GM18858 (cell line): ENCODE data around the gene FAT4.

Experiments used
- ATAC-seq: cut with Tn5 transposase; IDR thresholded peaks from one replicate; pipeline ENCODE4 v1.9.1; 2021; ENCODE audit not compliant: unreplicated experiment

The FAT4 gene

DNA sequence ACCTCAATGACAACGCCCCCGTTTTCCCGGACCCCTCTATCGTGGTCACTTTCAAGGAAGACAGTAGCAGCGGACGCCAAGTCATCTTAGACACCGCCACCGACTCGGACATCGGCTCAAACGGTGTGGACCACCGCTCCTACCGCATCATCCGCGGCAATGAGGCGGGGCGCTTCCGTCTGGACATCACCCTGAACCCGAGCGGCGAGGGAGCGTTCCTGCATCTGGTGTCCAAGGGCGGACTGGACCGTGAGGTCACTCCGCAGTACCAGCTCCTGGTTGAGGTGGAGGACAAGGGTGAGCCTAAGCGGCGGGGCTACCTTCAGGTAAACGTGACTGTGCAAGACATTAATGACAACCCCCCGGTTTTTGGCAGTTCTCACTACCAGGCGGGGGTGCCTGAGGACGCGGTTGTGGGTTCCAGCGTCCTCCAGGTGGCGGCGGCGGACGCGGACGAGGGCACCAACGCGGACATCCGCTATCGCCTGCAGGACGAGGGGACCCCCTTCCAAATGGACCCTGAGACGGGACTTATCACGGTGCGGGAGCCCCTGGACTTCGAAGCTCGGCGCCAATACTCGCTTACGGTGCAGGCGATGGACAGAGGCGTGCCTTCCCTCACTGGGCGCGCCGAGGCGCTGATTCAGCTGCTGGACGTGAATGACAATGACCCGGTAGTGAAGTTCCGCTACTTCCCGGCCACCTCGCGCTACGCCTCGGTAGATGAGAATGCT, 2.2 kb downstream of the FAT4 start:
- ATAC-seq = no peak

DNA sequence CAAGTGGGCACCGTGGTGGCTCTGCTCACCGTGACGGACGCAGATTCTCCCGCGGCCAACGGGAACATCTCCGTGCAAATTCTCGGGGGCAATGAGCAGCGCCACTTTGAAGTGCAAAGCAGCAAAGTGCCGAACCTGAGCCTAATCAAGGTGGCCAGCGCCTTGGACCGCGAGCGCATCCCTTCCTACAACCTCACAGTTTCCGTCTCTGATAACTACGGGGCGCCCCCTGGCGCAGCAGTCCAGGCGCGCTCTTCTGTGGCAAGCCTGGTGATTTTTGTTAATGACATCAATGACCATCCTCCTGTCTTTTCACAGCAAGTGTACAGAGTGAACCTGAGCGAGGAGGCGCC, 2.7 kb downstream of the FAT4 start:
- no peak for ATAC-seq

DNA sequence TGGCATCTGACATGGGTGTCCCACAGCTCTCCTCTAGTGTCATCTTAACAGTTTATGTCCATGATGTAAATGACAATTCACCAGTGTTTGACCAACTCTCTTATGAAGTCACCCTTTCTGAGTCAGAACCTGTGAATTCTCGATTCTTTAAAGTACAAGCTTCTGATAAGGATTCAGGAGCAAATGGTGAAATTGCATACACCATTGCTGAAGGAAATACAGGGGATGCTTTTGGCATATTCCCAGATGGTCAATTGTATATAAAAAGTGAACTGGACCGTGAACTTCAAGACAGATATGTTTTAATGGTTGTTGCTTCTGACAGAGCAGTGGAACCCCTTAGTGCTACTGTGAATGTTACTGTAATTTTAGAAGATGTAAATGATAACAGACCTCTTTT, 4.6 kb downstream of the FAT4 start:
- no peak for ATAC-seq

DNA sequence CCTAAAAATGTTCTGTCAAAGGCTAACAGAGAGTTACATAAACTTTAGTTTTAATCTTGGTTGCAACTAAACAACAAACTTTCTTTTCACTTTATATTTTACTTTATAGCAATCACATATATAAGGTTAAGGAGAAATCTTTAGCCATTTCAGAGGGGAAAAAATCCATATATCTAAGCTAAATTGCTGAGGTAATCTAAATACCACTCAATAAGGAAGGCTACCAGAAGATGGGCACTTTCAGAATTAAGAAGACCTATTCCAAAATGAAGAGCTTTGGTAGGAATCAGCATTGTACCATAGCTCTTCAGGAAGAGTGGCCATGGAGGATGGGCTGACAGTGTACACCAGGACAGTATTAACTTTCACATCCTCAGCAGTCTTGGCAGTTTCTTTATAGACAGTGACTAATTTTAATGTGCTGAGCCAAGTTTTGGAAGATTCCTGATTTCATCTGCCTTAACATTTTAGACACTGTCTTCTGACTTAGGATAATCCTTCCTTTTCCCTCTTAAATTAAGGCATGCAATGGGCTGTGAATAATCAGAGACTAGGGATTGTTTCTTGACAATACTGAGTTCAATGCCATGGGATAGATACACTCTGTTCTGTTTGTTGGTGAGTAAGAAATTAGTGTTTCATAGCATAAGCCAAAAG, 7.1 kb downstream of the FAT4 start:
- ATAC-seq = no peak

DNA sequence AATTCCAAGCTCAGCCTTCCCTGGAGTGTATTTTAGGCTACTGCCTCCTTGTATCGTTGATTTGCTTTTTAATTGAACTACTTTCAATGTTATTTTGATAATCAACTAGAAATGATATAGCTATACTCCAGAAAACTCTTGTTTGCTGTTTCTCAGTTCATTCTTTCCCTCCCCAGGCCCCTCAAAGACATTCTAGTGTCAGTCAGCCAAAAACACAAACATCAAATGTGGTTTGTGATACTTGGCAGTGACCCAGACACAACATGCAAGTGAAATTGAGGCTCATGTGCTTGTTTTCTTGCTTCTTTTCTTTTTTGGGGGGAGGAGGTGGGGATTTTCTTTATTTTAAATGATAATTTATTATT, 7.6 kb downstream of the FAT4 start:
- no peak for ATAC-seq

DNA sequence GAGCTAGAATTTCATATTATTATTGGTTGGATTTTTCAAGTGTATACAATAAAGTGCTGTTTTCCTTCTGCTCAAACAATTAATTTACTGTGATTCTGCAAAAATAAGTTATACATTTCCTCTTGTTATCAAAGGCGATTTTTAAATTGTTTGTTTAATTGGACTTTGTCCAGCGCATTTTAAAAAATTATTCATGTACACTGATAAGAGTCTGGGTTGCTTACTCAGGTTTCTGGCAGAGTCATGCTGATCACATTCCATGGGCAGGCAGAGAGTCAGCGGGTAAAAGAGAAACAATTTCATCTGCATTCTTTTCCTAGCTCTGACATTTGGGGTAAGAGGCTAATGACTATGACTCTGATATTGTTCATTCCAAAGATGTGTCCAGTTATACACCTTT, 8.9 kb downstream of the FAT4 start:
- no peak for ATAC-seq

DNA sequence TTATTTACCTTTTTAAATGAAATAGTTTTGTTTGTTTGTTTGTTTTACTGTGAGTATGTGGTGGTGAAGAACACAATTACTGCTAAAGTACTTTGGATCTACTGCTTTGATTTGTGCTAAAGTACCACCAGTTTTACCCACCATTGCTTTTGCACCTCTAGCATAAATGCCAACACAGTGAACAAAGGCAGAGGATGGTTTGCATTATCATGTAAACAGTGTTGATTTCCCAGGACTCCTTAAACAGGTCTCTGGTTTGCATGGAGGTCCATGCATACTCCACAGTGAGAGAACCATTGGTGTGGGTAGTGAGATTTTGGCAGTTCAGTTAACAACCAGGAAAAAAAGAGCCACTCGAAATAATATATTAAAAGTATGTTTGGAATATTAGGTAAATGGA, 11.0 kb downstream of the FAT4 start:
- no peak for ATAC-seq

DNA sequence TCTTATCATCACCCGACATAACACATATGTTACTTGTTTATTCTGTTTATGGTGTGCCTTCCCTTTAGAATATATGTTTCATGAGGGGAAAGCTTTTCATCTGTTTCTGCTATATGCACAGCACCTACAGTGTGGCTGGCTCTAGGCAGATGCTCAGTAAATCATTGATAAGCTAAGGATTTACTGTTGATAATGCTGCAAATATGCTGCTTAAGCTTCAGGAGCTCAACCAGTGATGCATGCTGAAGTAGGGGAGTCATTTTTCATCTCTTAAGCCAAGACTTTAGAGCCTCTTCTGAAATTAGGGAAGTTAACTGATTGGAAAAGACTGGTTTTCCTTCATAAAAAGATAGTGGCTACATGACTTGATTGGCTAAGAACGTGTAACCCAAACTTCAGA, 16.4 kb downstream of the FAT4 start:
- no peak for ATAC-seq

DNA sequence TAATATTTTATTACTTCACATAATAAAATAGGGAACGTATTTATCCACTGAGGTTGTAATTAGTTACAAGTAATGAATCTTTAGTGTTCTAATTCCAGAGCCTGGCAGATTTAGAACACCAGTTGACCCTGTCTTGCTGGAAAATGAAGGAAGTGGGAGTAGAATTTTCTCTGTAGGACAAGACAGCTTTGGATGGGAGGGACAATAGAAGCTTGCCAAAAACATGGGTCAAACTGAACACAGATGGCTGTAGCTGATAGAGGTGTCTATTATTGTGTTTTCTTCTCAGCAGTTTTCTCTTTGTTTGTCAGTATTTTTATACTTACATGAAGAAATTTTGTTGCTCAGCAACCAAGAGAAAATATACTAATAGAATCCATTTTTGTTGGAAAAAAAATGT, 20.2 kb downstream of the FAT4 start:
- ATAC-seq = no peak

DNA sequence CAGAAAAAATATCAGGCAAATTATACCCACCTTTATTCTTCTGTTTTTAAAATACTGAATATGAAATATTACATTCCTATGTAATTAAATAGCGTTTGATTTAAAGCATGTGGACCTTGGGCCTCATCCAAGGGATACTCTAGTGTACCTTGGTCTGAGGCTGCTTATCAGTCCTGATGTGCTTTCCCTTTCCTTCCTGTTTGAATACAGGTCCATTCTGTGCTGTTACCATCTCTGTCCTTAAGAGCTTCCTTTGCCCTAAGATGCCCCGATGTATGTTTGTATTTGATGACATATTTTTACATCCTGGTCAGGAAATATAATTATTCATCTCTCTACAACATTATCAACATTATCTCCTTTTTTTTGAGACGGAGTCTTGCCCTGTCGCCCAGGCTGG, 24.1 kb downstream of the FAT4 start:
- ATAC-seq = no peak

DNA sequence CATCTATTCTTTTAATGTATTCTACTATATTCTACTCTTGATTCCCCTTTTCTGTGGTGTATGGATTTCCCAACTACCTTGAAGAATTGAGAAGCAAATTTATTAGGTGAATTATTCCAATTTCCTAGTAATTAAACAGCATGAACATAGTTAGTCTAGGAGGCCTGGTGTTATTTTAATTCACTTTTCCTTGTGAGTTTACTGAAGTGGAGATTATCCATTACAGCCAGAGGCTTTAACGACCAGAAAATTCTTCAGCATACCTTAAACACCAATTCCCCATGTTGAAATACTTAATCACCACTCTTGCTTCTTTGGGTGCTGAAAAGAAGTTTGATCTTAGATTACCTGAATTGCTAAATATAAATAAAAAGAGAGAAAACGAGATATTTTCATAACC, 29.4 kb downstream of the FAT4 start:
- no peak for ATAC-seq

DNA sequence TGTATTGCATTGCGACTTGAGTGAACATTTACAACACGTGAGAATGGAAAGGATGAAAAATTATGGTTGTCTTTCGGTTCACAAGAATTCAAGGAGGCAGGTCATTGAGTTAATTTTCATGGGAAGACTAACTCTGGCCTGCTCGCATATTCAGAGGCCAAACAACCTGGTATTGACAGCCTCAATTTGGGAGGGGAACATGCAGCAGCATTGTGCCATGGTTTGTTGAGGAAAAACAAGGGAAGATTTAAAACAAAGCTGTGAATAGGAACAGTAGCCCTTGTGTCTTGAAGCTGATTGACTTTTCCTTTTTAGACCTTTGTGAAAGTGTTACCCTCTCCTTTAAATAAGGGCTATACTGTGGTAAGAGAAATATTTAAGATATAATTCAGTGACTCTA, 31.9 kb downstream of the FAT4 start:
- no peak for ATAC-seq

DNA sequence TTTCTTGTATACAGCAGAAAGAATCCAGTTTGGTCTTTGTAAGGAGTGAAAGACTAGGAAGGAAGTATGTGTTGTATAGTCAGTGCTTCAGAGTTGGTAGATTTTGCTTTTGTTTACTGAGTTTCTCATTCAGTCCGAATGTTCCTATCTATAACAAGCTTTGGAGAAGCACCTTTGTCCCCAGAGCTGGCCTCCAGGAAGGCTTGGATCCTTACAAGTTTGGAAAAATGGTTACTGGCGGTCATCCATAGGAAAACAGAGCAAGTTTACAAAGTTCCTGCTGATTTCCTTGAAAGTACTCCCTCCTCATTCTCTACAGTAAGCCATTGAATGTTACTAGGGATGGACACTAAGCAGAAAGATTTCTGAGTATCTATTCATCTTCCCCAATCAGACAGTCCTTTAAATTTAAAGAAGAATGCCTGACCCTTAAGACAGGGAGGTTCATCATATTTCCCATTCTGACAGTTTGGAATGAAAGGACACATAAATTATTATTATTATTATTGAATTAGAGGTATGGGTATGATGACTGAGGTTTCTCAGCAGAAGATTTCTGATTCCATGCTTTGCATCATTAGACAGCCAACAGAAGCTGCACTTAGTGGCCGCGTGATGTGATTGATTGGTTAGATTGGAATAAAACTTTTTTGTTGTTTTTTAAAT, 35.8 kb downstream of the FAT4 start:
- ATAC-seq = no peak

DNA sequence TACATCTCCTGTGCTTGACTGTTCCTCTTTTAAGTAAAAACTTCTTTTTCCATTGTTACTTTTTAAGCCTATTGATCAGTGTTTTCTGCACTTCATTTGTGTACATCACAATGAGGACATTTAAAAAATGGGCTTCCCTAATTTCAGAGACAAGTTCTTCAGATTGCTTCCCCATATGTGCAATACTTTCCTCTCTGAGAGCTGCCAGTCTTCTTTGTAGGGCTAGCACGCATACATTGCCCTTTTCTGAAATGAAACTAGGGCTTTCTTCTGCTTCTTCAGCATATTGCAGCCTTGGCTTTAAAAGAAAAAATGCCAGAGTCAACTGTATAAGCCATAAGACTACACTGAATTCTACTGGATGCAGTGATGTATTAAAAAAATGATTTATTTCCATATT, 37.8 kb downstream of the FAT4 start:
- no peak for ATAC-seq

DNA sequence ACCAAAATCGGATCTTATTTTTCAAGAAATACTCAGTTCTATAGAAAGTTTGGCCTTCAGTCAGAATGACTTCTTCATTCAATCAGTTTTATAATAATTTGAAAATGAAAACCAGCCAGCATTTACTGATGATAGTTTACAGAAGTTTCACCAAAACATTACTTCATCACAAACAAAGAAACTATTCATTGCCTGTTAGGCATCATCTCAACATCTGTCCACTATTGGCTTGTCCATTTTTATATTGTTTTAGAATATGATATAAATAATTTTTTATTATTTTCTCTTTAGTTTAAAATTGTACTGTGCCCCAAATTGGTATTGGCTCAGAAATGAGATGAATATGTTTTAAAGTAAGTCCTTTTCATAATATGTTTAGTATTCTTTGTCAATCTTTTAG, 38.4 kb downstream of the FAT4 start:
- no peak for ATAC-seq

DNA sequence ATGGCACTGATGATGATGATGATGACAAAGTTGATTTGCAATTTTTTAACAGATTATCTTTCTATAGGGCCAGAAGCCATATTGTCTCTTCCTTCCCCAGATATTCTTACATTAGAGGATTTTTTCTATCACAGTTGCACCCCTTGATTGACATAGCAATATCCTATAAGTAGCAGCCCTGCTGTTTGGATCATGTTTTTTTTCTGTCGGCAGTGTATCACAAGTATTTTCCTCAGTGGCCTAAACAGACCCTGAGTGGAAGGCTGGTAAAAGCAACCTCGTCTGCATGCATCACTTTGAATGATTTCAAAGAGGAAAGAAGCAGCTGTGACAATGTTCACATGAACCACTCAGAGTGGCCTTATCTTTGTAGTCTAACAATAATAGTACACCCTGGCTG, 41.0 kb downstream of the FAT4 start:
- no peak for ATAC-seq

DNA sequence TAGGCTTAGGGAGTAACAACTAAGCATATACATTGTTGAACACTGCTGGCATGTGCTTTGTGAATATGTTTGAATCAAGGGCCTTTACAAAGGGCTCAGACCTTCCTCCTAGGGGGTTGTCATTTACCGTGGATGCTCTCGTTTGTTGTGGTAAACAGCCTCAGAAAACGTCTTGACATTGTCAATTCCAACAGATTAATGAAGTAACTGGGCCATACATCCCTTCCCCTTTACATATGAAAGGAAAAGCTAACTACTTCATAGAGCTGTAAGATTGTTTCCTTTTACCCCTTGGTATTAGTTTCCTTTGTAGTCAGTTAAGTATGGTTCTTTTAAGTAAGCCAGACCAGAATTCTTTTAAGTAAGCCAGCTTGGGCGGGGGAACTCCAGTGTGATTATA, 42.9 kb downstream of the FAT4 start:
- no peak for ATAC-seq

DNA sequence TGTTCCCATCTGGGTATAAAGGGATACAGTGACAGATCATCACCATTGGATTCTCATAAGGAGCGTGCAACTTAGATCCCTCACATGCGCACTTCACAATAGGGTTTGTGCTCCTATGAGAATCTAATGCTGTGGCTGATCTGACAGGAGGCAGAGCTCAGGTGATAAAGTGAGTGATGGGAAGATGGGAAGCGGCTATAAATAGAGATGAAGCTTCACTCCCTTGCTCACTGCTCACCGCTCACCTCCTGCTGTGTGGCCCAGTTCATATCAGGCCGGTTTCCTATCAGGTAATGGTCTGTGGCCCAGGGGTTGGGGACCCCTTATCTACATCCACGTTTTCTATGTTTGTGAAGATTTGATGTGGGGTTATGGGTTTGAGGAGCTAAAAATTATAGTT, 43.7 kb downstream of the FAT4 start:
- no peak for ATAC-seq

DNA sequence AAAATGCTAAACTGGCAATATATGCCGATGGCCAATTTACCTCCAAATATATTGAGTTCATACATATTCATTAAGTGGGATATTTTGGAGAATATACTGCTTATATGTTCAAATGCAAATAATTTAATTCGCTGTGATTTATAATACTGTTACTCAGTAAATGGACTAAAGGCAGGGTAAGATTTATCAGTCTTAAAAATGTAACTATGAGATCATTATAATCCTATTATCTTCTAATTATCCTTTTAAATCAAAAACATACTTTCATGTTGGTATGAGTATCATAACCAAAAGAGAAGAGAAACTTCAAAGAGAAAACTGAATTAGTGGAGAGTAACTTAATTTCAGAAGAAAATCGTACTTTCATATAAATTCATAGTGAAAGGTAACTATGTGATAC, 44.6 kb downstream of the FAT4 start:
- ATAC-seq = no peak

DNA sequence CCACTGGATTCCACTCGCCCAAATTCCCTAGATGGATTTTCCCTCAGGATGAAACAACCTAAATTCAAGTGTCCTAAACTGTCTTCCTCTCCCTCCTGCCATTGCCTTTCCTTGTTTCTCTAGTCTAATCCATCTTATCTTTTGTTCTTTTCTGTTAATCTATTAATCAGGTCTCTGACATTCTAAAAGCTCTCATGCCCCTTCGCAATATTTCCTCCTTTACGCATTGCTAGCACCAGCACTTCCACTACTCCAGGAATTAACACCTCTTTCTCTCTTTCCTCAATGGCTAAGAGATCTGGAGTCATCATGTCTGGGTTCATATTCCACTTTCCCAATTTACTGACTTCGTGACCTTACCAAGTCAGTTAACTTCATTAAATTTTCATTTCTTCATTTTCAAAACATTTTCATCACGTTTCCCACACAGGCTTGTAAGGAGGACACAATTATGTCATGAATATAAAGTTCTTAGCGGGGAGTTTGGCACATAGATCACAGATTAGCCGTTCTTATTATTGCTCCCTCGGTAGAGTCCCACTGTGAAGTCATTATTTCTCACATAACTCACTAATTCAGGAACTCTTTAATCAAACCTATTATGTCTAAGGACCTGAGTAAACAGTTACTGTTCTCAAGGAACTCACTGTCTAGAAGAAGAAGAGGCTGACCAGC, 45.3 kb downstream of the FAT4 start:
- no peak for ATAC-seq

DNA sequence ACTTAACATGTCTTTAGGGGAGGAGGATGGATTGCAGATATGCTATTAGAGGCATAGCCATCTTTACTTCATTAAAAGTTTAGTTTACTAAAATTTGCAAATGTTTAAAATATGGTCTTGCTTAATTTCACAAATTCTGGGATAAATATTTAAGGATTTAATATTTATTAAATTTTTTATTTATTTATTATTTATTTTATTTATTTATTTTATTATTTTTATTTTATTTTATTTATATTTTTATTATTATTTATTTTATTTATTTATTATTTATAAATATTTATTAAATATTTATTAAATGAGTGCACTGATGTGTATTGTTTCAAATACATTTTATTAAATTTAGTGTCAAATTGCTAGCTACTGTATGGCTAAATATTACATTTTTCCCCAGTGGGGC, 46.0 kb downstream of the FAT4 start:
- ATAC-seq = no peak
